ENCODE data around the gene TBR1.

The TBR1 gene

GRCh38 chr2:161415987-161416707 lies at the start of gene TBR1:
Gene TBR1 (plus strand): TSS chr2:161416297. CDS start chr2:161416411, 114 bp downstream.
- DNase-seq: no peak

GRCh38 chr2:161367675-161368074 lies 48.4 kb upstream of the TBR1 start:
- DNase-seq: no peak

DNA sequence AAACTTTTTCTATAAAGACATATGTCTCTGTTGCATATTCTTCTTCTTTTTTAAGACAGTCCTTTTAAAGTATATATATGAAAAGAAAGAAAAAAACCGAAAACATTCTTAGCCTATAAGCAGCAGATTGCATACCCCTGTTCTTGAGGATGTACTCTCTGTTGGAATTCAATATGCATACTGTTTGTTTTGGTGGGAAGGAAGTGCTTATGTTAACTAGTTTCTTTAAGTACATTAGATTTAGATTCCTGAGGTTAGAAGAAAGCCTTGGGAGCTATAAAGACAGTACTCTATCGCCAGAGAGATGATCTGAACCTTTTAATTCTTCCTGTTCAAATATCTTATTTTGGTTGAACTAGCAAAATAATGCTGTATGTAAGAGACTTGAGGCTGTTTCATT lies 46.8 kb upstream of the TBR1 start:
- DNase-seq: no peak

DNA sequence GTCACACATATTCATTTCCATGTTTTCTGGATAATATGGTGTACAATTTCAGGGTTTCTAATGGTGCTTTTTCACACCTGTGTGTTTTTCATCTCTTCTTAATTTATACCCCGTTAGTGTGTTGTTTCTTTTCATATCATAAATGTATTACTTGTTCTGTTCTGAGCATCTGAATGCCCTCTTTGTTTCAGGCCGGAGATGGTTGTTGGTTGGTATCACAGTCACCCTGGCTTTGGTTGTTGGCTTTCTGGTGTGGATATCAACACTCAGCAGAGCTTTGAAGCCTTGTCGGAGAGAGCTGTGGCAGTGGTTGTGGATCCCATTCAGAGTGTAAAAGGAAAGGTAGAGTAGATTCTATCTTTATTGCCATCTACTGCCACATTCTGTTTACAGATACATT lies 45.1 kb upstream of the TBR1 start:
- no peak for DNase-seq

GRCh38 chr2:161371869-161372268 lies 44.2 kb upstream of the TBR1 start:
- DNase-seq: no peak

GRCh38 chr2:161373942-161374341 lies 42.2 kb upstream of the TBR1 start:
- DNase-seq: no peak

DNA sequence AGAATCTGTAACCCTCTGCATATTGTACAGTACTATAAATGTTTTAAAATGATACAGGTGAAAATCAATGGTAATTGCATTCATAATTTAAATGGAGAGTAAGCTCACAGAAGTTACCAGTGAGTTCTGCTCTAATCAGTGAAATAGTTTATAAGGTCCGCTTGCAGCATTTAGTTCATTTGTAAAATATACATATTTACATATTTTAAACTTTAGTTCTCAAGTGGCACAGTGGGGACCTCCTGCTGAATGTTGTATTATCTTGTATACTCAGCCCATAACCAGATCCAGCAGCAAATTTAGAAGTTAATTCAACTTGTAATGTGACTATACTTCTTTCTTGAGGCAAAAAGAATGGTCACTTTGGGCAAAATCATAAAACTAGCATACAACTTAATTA lies 41.7 kb upstream of the TBR1 start:
- DNase-seq: no peak

GRCh38 chr2:161379740-161380139 lies 36.4 kb upstream of the TBR1 start:
- DNase-seq: no peak

DNA sequence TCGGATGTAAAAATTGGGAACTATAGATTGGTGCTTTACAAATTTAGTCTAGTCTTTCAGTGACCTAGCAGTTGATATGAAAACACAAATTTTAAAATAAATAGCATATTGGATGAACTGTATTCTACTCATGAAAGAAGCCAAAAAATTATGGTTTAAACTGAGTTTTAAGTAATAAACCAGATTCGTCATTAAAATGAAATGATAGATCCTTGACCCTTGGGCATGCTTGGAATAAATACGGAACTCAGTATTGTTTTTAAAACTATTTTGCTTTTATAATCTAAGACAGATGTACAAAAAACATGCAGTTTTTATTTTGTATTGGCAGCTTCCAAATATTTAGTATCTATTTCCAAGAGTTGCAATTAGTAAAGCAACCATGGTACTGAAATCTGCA lies 34.6 kb upstream of the TBR1 start:
- no peak for DNase-seq

DNA sequence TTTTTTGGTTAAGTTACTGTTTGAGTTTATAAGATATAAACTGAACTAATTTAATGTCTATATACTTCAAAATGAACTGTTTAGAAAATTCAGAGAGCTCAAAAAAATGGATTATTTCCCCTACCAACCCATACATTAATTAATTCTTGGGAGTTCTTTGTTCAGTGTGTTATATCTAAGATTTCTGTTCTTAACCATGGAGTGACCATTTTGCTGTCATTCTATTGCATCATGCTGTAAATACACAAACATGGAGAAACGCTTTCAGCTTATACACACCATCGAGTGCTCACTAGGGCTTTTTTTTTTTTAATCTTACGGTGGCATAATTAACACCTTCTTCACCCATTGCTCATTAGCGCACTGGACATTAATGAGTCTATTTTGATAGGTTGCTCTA lies 33.4 kb upstream of the TBR1 start:
- DNase-seq: no peak

- DNase-seq: no peak
Measured at GRCh38 chr2:161384864-161385263, 31.2 kb upstream of the TBR1 start.

DNA sequence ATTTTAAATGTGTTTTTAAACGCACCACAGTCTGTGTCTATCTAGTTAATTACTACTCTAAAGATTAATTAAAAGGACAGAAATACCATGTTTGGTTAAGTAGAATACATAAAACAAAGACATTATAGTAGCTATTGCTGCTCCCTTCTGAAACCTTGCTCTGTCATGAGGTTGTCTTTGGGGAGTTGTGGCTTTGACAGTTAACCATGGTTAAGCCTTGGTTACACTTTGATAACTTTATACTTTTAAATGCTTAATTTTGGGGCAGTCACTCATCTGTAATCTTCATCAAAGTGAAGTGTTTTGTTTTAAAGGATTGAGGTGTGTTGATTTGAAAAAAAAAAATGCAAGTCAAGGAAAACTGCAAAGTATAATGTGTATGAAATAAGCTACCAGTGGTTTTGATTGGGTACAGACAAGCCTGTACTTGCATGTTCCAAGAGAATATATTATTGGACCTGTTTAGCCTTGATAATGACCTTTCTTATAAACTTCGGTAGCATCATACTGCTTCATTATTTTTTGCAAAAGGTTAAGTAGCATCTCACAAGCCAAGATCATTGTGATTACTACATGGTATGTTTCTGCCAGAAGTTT lies 29.8 kb upstream of the TBR1 start:
- no peak for DNase-seq

DNA sequence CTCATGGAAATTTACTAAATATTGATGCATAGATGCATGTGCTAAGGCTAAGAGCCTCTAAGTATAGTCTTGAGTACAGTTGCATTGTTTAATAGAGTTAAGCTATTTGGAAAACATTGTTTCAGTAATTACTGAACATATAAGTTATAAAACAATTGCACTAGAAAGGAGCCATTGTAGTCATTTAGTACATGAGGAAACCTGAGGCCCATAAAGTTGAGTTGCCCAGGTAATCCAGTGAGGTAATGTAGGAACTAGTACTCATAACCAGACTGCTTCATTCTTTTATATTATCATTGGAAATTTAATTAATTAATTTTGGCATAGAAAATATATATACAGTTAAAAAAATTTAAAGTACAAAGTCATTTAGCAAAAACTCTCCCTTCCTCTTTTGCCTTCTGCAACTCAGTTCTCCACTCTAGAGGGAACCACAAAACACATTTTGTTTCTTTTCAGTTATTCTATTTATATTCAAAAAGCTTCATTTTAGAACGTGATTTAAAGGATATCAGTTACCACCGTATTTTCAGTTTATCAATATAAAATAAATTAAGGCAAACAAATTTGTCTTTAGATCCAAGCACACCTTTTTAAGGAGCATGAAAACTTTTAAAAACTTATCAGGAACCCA lies 27.8 kb upstream of the TBR1 start:
- no peak for DNase-seq

DNA sequence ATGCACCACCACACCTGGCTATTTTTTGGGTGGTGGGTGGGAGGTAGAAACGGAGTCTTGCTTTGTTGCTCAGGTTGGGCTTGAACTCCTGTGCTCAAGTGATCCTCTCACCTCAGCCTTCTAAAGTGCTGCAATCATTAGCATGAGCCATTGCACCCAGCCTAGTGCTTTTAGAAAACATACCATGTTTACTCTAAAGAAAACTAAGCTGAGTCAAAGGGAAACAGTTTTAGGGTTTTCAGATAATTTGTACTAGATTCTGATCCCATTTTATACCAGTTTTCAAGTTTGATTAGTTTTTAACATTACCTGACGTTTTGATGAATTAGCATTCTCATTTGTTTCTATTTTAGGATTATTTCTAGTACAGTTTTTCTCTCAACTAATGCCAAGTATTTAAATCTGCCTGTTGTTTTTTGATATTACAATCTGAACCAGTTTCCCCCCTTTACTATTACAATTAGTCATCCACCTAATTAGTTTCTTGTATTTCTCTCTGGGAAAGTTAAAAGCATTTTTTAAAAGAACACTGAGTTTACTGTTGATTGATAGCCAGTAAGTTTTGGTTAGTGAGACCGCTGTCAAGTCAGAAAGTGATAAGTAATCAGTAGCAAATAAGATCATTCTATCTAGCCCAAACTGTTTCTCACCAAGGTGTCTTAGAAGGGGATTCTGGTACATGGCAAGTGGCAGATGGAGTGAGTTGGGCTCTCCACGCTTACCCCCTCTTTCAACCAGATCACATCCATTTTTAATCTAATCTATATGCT lies 24.2 kb upstream of the TBR1 start:
- no peak for DNase-seq

- no peak for DNase-seq
Measured at GRCh38 chr2:161400076-161400475, 16.0 kb upstream of the TBR1 start.

DNA sequence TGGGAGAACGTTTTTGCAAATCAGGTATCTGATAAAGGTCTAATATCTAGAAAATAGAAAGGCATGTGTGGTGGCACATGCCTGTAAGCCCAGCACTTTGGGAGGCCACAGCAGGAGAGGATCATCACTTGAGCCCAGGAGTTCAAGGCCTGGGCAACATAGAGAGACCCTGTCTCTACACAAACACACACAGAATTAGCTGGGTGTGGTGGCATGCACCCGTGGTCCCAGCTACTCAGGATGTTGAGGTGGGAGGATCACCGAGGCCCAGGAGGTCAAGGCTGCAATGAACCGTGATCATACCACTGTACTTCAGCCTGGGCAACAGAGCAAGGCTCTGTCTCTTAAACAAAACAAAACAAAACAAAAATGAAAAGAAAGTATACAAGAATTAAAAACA lies 13.8 kb upstream of the TBR1 start:
- no peak for DNase-seq

DNA sequence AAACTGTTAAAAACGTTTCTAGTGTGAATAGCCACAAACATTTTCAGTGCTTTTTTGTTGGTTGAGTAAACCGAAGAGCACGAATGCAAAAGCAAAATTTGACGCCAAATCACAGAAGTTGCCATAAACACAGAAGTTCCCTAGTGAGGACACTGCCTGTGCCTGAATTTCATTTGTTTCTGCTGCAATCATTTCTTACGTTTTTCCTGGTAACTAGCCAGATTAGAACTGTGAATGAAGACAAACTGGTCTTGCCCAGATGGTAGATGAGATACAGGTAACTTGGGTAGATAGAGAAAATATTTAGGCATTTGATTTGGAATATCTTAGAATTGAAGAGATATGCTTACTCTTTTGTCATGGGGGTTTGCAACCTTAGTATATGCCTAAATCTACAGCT lies 9.8 kb upstream of the TBR1 start:
- no peak for DNase-seq

DNA sequence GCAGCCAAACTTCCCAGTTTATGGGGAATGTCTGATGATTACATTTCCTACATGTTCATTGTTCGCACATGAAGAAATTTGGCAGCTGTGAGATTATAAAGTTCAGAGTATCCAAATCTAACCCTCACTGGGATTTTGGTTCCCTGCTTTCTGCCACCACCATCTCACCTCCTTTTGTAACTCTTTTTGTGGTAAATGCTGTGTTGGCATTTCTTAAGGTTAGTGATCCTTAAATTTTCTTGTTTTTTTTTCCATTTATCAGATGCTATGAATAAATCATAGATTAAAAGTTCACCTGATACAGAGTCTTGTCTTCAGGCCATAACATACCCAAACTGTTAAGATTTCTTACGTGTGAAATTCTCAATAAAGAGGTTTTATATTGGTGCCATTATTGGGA lies 8.5 kb upstream of the TBR1 start:
- no peak for DNase-seq

- DNase-seq: no peak
Measured at GRCh38 chr2:161409308-161409907, 6.7 kb upstream of the TBR1 start.

DNA sequence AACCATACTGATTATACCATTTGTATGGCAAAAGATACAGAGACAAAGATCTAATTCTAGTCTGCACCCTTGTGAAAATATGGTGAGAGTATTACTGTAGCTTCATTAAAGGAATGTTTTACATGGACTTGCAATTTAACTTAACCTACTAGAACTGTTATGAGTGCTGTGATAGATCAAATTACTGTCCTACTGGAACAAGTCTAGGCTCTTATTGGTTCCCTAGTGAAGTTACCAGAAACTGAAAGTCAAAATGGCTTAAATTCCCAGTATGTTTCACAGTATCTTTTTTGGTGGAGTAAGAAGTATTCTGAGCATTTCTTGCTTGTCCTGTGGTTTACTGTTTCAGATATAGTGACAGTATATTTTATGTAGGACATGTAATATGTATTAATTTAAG lies 3.8 kb upstream of the TBR1 start:
- DNase-seq: no peak

GRCh38 chr2:161414042-161415033 lies 1.8 kb upstream of the TBR1 start:
- DNase-seq: peak; percentile 58

Data from femur (tissue), 1 donor.